Aorta (tissue), 5 donors: ENCODE measurements around the gene INTS1. TPM values are rescaled to one million over a fixed set of nuclear protein-coding genes. Genes with fewer than 3 reads are reported as not detected.

ENCODE experiments used
- ATAC-seq: fragments of 200-7000 bp; cut with Tn5 transposase; one replicate; pipeline ENCODE4 v1.9.1; 2022; ENCODE audit warnings: moderate library complexity; ENCODE audit not compliant: low FRiP score
- DNase-seq, 2 donors: peaks; one replicate each; pipeline ENCODE4 v3.0.0-alpha.2; 2020
- H3K27ac ChIP-seq, 2 donors: one replicate each; pipeline ENCODE4 v1.5.1; 2013; ENCODE audit warnings: low read length in 2 of 2, mild to moderate bottlenecking in 2 of 2, moderate library complexity in 2 of 2, control low read depth in 1 of 2, inconsistent platforms in 1 of 2, low read depth in 1 of 2
- H3K27me3 ChIP-seq, 2 donors: one replicate each; pipeline ENCODE4 v1.6.1; 2013; ENCODE audit warnings: control low read depth in 1 of 2, low read length in 1 of 2, mild to moderate bottlenecking in 1 of 2, moderate library complexity in 1 of 2; ENCODE audit not compliant: insufficient read depth in 2 of 2, control insufficient read depth in 1 of 2
- H3K36me3 ChIP-seq, 2 donors: one replicate each; pipeline ENCODE4 v1.6.1; 2013; ENCODE audit warnings: control low read depth in 1 of 2, low read length in 1 of 2, mild to moderate bottlenecking in 1 of 2; ENCODE audit not compliant: insufficient read depth in 2 of 2, control insufficient read depth in 1 of 2
- H3K4me1 ChIP-seq, 2 donors: one replicate each; pipeline ENCODE4 v1.6.1; 2013; ENCODE audit warnings: low read length in 2 of 2, control low read depth in 1 of 2, mild to moderate bottlenecking in 1 of 2, moderate library complexity in 1 of 2; ENCODE audit not compliant: insufficient read depth in 2 of 2, control insufficient read depth in 1 of 2
- H3K4me3 ChIP-seq, 2 donors: one replicate each; pipeline ENCODE4 v1.5.1; 2013; ENCODE audit warnings: low read length in 2 of 2, control low read depth in 1 of 2, mild to moderate bottlenecking in 1 of 2
- H3K9me3 ChIP-seq: one replicate; pipeline ENCODE4 v1.6.1; 2013; ENCODE audit warnings: mild to moderate bottlenecking, low read length; ENCODE audit not compliant: control insufficient read depth
- WGBS, 2 donors: extraction: QIAGEN DNeasy Blood & Tissue Kit; methylation state at CpG; one replicate each; pipeline ENCODE4 v1.1.7; 2013; 5-methylcytosine and 5-hydroxymethylcytosine counted together
- intact Hi-C, 2 donors: fragments of 100-400 bp; cut with DNase I; formaldehyde crosslinking; loops; one replicate each; pipeline versions ENCODE4 v1.14.2 to v1.15.0; 2022
- polyA plus RNA-seq, 2 donors: library from polyadenylated mRNA; stranded (reverse); fragments of 200-250 nt; gene quantifications; one replicate each; pipeline ENCODE4 v1.2.3, GENCODE V29; 2013
- total RNA-seq, 2 donors: library from RNA; stranded (reverse); fragmentation: NEBNext Ultra II Directional; extraction: Animal tissue kit (Norgen Biotek cat#: 25700); gene quantifications; one replicate each; pipeline ENCODE4 v1.2.1, GENCODE V29; 2021
- donor health status: healthy with polysubstance abuse.
- donor health status: Bipolar disorder and iron deficiency.
- donor health status: DM: no; HTN: no; CAD: no.
- donor health status: DM: no; HTN: no; CAD: no.
- donor health status: DM: yes; HTN: yes; CAD: no.

INTS1 gene
- total and polyA plus RNA-seq, 4 donors = 17.2 to 109 (median 67.2) TPM

DNA sequence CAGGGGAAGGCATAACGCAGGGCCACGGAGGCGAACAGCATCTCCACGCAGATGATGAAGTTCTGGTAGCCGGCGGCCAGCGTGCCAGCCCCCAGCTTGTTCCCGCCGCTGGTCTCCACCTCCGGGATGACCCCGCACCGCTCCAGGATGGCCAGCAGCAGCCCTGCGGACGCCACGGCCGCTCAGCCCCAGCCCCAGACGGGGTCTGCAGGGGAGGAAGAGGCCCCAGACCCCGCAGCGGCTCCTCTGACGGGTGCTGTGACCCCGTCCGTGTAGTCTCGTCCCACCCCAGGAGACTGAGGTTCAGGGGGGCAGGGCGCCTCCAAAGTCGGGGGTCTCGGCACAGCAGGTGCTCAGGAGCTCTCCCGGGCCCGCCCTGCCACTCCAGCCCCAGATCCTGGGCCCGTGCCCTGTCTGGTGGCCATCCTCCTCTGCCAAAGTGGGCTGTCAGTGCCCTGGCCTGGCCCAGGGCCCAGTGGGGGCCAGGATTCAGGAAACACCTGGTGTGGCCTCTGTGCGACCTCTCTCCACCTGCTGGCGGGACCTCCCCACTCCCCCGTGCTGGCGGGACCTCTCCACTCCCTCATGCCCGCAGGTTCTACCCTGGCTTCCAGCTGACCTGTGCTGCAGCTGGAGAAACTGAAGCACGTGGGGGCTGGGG, 43.7 kb upstream of the INTS1 start:
- DNase-seq = no peak
- intact Hi-C loops = no loop called here
- WGBS, 2 donors = 84 to 87% methylated on average over 34 to 35 of the region's 35 CpGs
- Histone ChIP-seq H3K9me3 (no peaks in the 10 kb centered on the region), H3K4me3 (no peak overlapping the region), H3K4me1 (no peaks in the 10 kb centered on the region), H3K27ac (no peak overlapping the region), H3K36me3 (no peaks in the 10 kb centered on the region), H3K27me3 (no peaks in the 10 kb centered on the region)
- ATAC-seq = no peak

DNA sequence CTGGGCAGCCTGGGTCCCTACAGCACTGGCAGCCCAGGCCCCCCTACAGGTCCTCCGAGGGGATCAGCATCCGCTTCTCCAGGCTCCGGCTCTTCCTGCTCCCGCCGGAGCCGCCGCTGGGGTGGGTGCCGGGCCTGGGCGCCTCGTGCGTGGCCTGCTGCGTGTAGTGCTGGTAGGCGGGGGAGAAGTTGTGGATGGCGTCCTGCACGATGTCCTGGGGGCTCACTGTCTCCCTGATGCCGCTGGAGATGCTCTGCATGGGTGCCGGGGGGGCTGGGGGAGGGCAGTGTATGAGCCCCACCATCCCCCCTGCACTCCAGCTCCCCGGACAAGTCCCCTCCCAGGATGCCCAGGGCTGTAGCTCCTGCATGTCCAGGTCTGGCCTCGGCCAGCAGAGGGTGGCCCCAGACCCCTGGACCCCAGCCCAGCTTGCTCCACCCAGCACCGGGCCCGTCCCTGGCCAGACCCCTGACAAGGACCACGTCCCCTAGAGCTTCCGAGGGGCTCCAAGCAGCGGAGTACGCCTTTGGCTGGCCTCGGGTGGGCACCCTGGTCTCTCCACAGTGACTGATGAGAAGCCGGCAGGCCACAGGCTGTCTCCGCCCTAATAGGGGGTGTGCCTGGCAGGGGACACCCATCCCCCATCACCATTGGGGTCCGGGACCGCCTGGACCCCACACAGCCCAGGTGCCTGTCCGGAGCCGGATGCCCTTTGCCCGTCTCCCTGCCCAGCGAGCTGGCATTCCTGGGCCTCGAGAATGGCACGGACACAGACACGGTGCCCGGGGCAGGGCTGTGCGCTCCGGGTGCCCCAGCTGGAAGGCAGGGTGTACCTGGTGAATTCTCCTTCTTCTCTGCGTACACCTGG, 43.0 kb upstream of the INTS1 start:
- no peaks in the 10 kb centered on the region for H3K4me1 ChIP-seq
- H3K4me3 ChIP-seq = no peak overlapping the region
- no peak for ATAC-seq
- H3K36me3 ChIP-seq = no peaks in the 10 kb centered on the region
- H3K9me3 ChIP-seq = no peaks in the 10 kb centered on the region
- intact Hi-C loops = no loop called here
- H3K27ac ChIP-seq = no peak overlapping the region
- 87 to 89% methylated on average over 39 to 41 of the region's 41 CpGs for WGBS, 2 donors
- DNase-seq = no peak
- no peaks in the 10 kb centered on the region for H3K27me3 ChIP-seq

DNA sequence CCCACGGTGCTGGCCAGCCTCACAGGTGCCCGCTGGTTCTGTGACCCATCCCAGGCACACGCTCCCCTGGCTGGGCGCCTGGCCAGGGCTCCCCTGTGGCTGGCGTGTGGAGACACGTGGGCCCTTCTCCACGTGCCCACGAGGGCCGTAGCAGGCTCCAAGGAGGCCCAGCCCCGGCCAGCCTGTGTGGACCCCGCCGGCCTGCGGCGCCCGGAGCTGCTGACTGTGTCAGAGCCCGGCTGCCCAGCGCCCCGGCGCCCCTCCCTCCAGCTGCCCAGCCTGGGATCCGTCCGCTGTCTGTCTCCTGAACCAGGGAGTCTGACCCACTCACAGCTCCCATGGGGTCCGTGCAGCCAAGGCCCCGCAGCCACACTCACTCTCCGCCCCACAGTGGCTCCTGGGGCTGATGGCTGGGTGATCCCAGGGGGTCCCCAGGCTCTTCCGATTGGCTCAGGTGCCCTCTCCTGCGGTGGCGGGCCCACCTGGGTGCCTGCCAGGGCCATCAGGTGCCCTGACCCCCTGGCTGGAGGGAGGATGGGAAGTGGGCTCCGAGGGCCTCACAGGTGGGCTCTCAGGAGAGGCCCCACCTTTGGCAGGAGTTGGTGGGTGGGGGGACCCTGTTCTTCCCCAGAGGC, 42.2 kb upstream of the INTS1 start:
- Histone ChIP-seq H3K27ac (no peak overlapping the region), H3K4me1 (no peaks in the 10 kb centered on the region), H3K36me3 (no peaks in the 10 kb centered on the region), H3K27me3 (no peaks in the 10 kb centered on the region), H3K4me3 (no peak overlapping the region), H3K9me3 (no peaks in the 10 kb centered on the region)
- no peak for DNase-seq
- intact Hi-C loops = no loop called here
- no peak for ATAC-seq
- 80 to 81% methylated on average over 27 to 28 of the region's 28 CpGs for WGBS, 2 donors

DNA sequence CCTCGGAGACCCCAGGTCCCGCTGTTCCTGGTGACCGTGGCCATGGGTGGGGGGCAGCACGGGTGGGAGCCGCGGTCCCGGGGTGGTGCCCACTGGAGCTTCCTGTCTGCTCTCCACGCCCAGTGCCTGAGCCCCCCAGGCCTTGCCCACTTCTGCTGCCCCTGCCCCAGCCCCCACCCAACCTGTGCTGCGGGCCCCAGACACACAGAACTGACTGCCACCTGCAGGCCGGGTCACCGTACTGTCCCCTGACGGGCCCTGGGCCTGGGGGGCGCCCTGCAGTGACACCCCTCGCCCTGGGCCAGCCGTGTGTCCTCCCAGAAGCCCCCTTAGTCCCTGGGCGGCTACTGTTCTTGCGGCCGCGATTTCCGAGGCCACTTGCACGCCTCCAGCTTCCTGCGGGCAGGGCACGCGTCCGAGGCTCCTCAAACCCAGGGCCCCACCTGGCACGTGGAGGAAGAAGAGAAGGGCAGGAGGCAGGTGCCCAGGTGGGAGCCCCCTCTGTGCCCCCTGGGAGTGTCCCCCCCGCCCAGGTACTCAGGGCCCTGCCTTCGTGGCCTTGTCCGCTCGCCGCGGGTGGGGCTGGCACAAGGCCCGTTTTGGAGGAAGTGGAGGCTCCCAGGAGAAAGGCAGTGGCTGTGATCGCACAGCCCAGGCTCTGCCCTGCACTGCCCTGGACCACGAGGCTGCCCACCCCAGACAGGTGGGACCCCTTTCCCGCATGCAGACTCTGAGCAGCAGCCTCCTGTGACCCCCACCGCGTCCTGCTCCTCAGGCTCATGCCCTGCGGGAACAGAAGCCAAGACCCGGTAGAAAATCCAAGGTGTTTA, 41.4 kb upstream of the INTS1 start:
- Histone ChIP-seq H3K4me3 (no peak overlapping the region), H3K9me3 (no peaks in the 10 kb centered on the region), H3K4me1 (no peaks in the 10 kb centered on the region), H3K27me3 (no peaks in the 10 kb centered on the region), H3K27ac (no peak overlapping the region), H3K36me3 (peaks cover 0 to 4% of the 10 kb centered on the region in 2 donors)
- 78 to 79% methylated on average over 40 of the region's 40 CpGs for WGBS, 2 donors
- no peak for DNase-seq
- intact Hi-C loops = no loop called here
- ATAC-seq = peak; percentile 1

- DNase-seq (no peak), ATAC-seq (peak; percentile 1)
- Histone ChIP-seq H3K36me3 (peaks cover 0 to 7% of the 10 kb centered on the region in 2 donors), H3K9me3 (no peaks in the 10 kb centered on the region), H3K4me1 (no peaks in the 10 kb centered on the region), H3K27me3 (no peaks in the 10 kb centered on the region), H3K4me3 (no peak overlapping the region), H3K27ac (no peak overlapping the region)
- intact Hi-C loops = loop anchor here in 1 of 2 donors (5.0 kb wide), 1 partner anchor 38 kb away; no protein-coding TSS in a partner anchor
- WGBS, 2 donors = 78 to 79% methylated on average over 15 to 16 of the region's 16 CpGs
Measured at GRCh38 chr7:1544896-1545416, 40.8 kb upstream of the INTS1 start.

- H3K9me3 ChIP-seq = no peaks in the 10 kb centered on the region
- ATAC-seq (no peak), DNase-seq (no peak)
- intact Hi-C loops = loop anchor here in 1 of 2 donors (5.0 kb wide), 1 partner anchor 37 kb away; no protein-coding TSS in a partner anchor
- no peak overlapping the region for H3K4me3 ChIP-seq
- no peak overlapping the region for H3K27ac ChIP-seq
- WGBS, 2 donors = 79 to 80% methylated on average over 41 of the region's 41 CpGs
- H3K4me1 ChIP-seq = no peaks in the 10 kb centered on the region
- no peaks in the 10 kb centered on the region for H3K27me3 ChIP-seq
- H3K36me3 ChIP-seq = peaks cover 0 to 8% of the 10 kb centered on the region in 2 donors
Measured at GRCh38 chr7:1544178-1544895, 40.1 kb upstream of the INTS1 start.

DNA sequence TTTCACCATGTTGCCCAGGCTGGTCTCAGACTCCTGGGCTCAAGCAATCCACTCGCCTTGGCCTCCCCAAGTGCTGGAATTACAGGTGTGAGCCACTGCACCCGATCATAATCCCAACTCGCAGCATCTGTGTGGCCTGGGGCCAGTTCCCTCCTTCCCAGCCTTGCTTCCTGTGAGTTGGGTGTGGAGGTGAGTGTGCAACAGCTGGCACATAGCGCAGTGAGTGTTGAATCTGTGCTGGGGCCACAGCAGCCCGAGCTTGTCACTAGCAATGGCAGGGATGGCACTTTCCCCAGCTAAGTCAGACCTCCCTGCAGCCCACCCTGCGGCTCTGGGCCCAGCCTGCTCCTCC, 39.6 kb upstream of the INTS1 start:
- peak in 1 of 2 donors; percentile 43 for DNase-seq
- no peak overlapping the region for H3K4me3 ChIP-seq
- intact Hi-C loops = loop anchor here in 1 of 2 donors (5.0 kb wide), 1 partner anchor 37 kb away; no protein-coding TSS in a partner anchor
- peaks cover 0 to 8% of the 10 kb centered on the region in 2 donors for H3K36me3 ChIP-seq
- H3K27ac ChIP-seq = no peak overlapping the region
- no peaks in the 10 kb centered on the region for H3K9me3 ChIP-seq
- no peaks in the 10 kb centered on the region for H3K4me1 ChIP-seq
- no peak for ATAC-seq
- 85 to 92% methylated on average over 6 of the region's 6 CpGs for WGBS, 2 donors
- H3K27me3 ChIP-seq = no peaks in the 10 kb centered on the region
